ENCODE measurements around the gene TAF3. TPM values are rescaled to one million over a fixed set of nuclear protein-coding genes. Genes with fewer than 3 reads are reported as not detected.

The TAF3 gene
- polyA plus RNA-seq, 3 donors = 1.6 to 3.9 (median 3.4) TPM

GRCh38 chr10:7787857-7788638 is 30.3 kb upstream of the TAF3 start, which contains the start of the genes ATP5F1C and KIN:
Gene ATP5F1C, plus strand, starts transcription at chr10:7788177. Its CDS starts 31 bp downstream, at chr10:7788208.
Gene KIN, minus strand, starts transcription at chr10:7787993. Its CDS starts 60 bp downstream, at chr10:7787933.
- DNase-seq = peak; percentile 96 to 98 (median 97)
- Mint-ChIP-seq H3K27ac (no peak within 1 kb of the TSS), H3K9me3 (no peaks in the 10 kb centered on the region), H3K36me3 (peaks cover 18 to 42% of the 10 kb centered on the region in 2 donors), H3K4me1 (peaks cover 52% of the 10 kb centered on the region), H3K27me3 (ENCODE audit: low read depth in 3 of 3) (no peaks in the 10 kb centered on the region), H3K4me3 (no peak within 1 kb of the TSS)
- peak within 1 kb of the TSS; percentile 80 to 91 for H3K27ac ChIP-seq (ENCODE audit: low read depth in 1 of 2, low read length in 2 of 2)
- TF ChIP-seq CTCF (IDR thresholded peaks at IDR 0.05) = no peak
- H3K9ac ChIP-seq (ENCODE audit: insufficient read depth, low read length, poor library complexity, severe bottlenecking) = peak within 1 kb of the TSS; percentile 97
- H3K9me3 ChIP-seq (replicated peaks in 1 of 2; ENCODE audit: control insufficient read depth in 1 of 2, insufficient read depth in 1 of 2, low read length in 2 of 2) = no peaks in the 10 kb centered on the region
- H3K27me3 ChIP-seq (ENCODE audit: control insufficient read depth in 2 of 2, insufficient read depth in 2 of 2, low read length in 2 of 2) = no peaks in the 10 kb centered on the region
- WGBS (ENCODE audit: insufficient coverage) = under 1% methylated on average over 58 of the region's 59 CpGs
- peaks cover 27 to 34% of the 10 kb centered on the region in 2 donors for H3K4me1 ChIP-seq (ENCODE audit: control insufficient read depth in 1 of 2, insufficient read depth in 2 of 2, low read length in 2 of 2)
- peaks cover 80% of the 10 kb centered on the region for H4K20me1 ChIP-seq (ENCODE audit: insufficient read depth, low read length)
- intact Hi-C loops (cut with micrococcal nuclease) = loop anchor here (2.0 kb wide), 1 partner anchor 31 kb away; the partner anchor contains the start of gene TAF3 (in 2 of the 2)
- H3K79me2 ChIP-seq (ENCODE audit: insufficient read depth, low read length) = peaks cover 100% of the 10 kb centered on the region
- peak within 1 kb of the TSS; percentile 87 to 94 (median 88) for H3K4me3 ChIP-seq (replicated peaks in 1 of 3; ENCODE audit: low read depth in 2 of 3, low read length in 3 of 3)
- peaks cover 3 to 14% of the 10 kb centered on the region in 2 donors for H3K36me3 ChIP-seq (replicated peaks in 1 of 2; ENCODE audit: control insufficient read depth in 1 of 2, insufficient read depth in 2 of 2, low read length in 2 of 2)
- H2AFZ ChIP-seq (ENCODE audit: insufficient read depth, low read depth, low read length, poor library complexity, severe bottlenecking) = peak within 1 kb of the TSS; percentile 93
- H3K4me2 ChIP-seq (replicated peaks; ENCODE audit: extremely low read depth, low read length, poor library complexity, severe bottlenecking) = peak within 1 kb of the TSS; percentile 75

GRCh38 chr10:7788639-7789286 is 29.5 kb upstream of the TAF3 start:
- H3K4me3 ChIP-seq (replicated peaks in 1 of 3; ENCODE audit: low read depth in 2 of 3, low read length in 3 of 3) = peak overlapping the region; percentile 87 to 94 (median 88)
- under 1% methylated on average over 18 of the region's 25 CpGs for WGBS (ENCODE audit: insufficient coverage)

More at GRCh38 chr10:7788639-7789286, 29.5 kb upstream of the TAF3 start:
- Mint-ChIP-seq H3K27ac (no peak overlapping the region), H3K9me3 (no peaks in the 10 kb centered on the region), H3K36me3 (peaks cover 18 to 43% of the 10 kb centered on the region in 2 donors), H3K4me3 (no peak overlapping the region), H3K27me3 (ENCODE audit: low read depth in 3 of 3) (no peaks in the 10 kb centered on the region), H3K4me1 (peaks cover 48% of the 10 kb centered on the region)
- peak overlapping the region; percentile 93 for H2AFZ ChIP-seq (ENCODE audit: insufficient read depth, low read depth, low read length, poor library complexity, severe bottlenecking)
- H4K20me1 ChIP-seq (ENCODE audit: insufficient read depth, low read length) = peaks cover 80% of the 10 kb centered on the region
- H3K36me3 ChIP-seq (replicated peaks in 1 of 2; ENCODE audit: control insufficient read depth in 1 of 2, insufficient read depth in 2 of 2, low read length in 2 of 2) = peaks cover 3 to 14% of the 10 kb centered on the region in 2 donors
- H3K27me3 ChIP-seq (ENCODE audit: control insufficient read depth in 2 of 2, insufficient read depth in 2 of 2, low read length in 2 of 2) = no peaks in the 10 kb centered on the region
- DNase-seq = peak in 1 of 3 donors; percentile 23
- no peak for TF ChIP-seq CTCF (IDR thresholded peaks at IDR 0.05)
- no peaks in the 10 kb centered on the region for H3K9me3 ChIP-seq (replicated peaks in 1 of 2; ENCODE audit: control insufficient read depth in 1 of 2, insufficient read depth in 1 of 2, low read length in 2 of 2)
- intact Hi-C loops (cut with micrococcal nuclease) = loop anchor here in 1 of 2 donors (2.0 kb wide), 1 partner anchor 30 kb away; the partner anchor contains the start of gene TAF3
- H3K4me2 ChIP-seq (replicated peaks; ENCODE audit: extremely low read depth, low read length, poor library complexity, severe bottlenecking) = peak overlapping the region; percentile 75
- H3K27ac ChIP-seq (ENCODE audit: low read depth in 1 of 2, low read length in 2 of 2) = peak overlapping the region; percentile 80 to 91
- peaks cover 100% of the 10 kb centered on the region for H3K79me2 ChIP-seq (ENCODE audit: insufficient read depth, low read length)
- peak overlapping the region; percentile 97 for H3K9ac ChIP-seq (ENCODE audit: insufficient read depth, low read length, poor library complexity, severe bottlenecking)
- H3K4me1 ChIP-seq (ENCODE audit: control insufficient read depth in 1 of 2, insufficient read depth in 2 of 2, low read length in 2 of 2) = peaks cover 27 to 34% of the 10 kb centered on the region in 2 donors
